ENCODE measurements around the gene SH2D3A. TPM values are rescaled to one million over a fixed set of nuclear protein-coding genes. Genes with fewer than 3 reads are reported as not detected.

SH2D3A gene
- total and polyA plus RNA-seq, 12 donors = 0.11 to 1.7 (median 0.41) TPM; not detected in 2

- Histone ChIP-seq H3K4me3 (no peak overlapping the region), H3K4me1 (replicated peaks in 1 of 2) (peaks cover 40 to 61% of the 10 kb centered on the region in 2 donors), H3K27me3 (no peaks in the 10 kb centered on the region), H3K9me3 (replicated peaks in 1 of 3) (no peaks in the 10 kb centered on the region), H3K27ac (peak overlapping the region; percentile 4 to 92 (median 62)), H3K36me3 (replicated peaks in 1 of 2) (no peaks in the 10 kb centered on the region)
- no peak for DNase-seq
- WGBS, 4 donors = 66 to 72% (median 69%) methylated on average over 15 of the region's 15 CpGs
- TF ChIP-seq, protein P1, sequence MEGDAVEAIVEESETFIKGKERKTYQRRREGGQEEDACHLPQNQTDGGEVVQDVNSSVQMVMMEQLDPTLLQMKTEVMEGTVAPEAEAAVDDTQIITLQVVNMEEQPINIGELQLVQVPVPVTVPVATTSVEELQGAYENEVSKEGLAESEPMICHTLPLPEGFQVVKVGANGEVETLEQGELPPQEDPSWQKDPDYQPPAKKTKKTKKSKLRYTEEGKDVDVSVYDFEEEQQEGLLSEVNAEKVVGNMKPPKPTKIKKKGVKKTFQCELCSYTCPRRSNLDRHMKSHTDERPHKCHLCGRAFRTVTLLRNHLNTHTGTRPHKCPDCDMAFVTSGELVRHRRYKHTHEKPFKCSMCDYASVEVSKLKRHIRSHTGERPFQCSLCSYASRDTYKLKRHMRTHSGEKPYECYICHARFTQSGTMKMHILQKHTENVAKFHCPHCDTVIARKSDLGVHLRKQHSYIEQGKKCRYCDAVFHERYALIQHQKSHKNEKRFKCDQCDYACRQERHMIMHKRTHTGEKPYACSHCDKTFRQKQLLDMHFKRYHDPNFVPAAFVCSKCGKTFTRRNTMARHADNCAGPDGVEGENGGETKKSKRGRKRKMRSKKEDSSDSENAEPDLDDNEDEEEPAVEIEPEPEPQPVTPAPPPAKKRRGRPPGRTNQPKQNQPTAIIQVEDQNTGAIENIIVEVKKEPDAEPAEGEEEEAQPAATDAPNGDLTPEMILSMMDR (IDR thresholded peaks at IDR 0.05) = no peak
- TF ChIP-seq POLR2A (IDR thresholded peaks at IDR 0.05) = no peak
- intact Hi-C loops (cut with DNase I) = no loop called here
These were observed 42.4 kb downstream of the SH2D3A start for GRCh38 chr19:6724631-6725492.

DNA sequence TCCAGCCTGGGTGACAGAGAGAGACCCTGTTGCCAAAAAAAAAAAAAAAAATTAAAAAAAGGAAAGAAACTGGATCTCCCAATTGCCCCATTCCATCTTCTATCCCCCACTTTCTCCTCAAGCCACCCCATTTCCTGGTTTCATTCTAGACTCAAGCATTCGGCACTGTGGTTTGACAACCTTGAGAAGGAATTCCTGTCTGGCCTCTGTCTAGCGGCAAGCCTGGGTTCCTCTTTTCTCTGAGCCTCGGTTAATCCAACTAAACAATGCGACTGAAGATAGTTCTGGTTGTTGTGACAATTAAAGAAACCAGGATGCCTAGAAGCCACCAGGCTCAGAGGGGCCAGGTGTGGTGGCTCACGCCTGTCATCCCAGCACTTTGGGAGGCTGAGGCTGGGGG is 43.5 kb downstream of the SH2D3A start:
- H3K4me3 ChIP-seq = no peak overlapping the region
- TF ChIP-seq, protein P1 (IDR thresholded peaks at IDR 0.05) = no peak
- no peak for TF ChIP-seq POLR2A (IDR thresholded peaks at IDR 0.05)
- peaks cover 44 to 57% of the 10 kb centered on the region in 2 donors for H3K4me1 ChIP-seq (replicated peaks in 1 of 2)
- no peaks in the 10 kb centered on the region for H3K9me3 ChIP-seq (replicated peaks in 1 of 3)
- 43 to 51% (median 47%) methylated on average over 5 of the region's 5 CpGs for WGBS, 4 donors
- H3K27me3 ChIP-seq = no peaks in the 10 kb centered on the region
- peak in 1 of 7 donors; percentile 42 for DNase-seq
- H3K36me3 ChIP-seq (replicated peaks in 1 of 2) = no peaks in the 10 kb centered on the region
- peak overlapping the region in 4 of 5 donors; percentile 53 to 92 (median 67) for H3K27ac ChIP-seq
- intact Hi-C loops (cut with DNase I) = no loop called here

GRCh38 chr19:6723108-6723618 is 44.1 kb downstream of the SH2D3A start:
- TF ChIP-seq, protein P1 (IDR thresholded peaks at IDR 0.05) = no peak
- TF ChIP-seq POLR2A (IDR thresholded peaks at IDR 0.05) = peak in 1 of 2 donors; percentile 24
- Histone ChIP-seq H3K4me1 (replicated peaks in 1 of 2) (peaks cover 44 to 54% of the 10 kb centered on the region in 2 donors), H3K9me3 (replicated peaks in 1 of 3) (no peaks in the 10 kb centered on the region), H3K4me3 (peak overlapping the region in 1 of 4 donors; percentile 4), H3K36me3 (replicated peaks in 1 of 2) (peaks cover 0 to under 1% of the 10 kb centered on the region in 2 donors), H3K27me3 (no peaks in the 10 kb centered on the region), H3K27ac (peak overlapping the region; percentile 53 to 92 (median 71))
- 14 to 17% (median 15%) methylated on average over 13 of the region's 13 CpGs for WGBS, 4 donors
- peak in 6 of 7 donors; percentile 77 to 89 (median 85) for DNase-seq
- intact Hi-C loops (cut with DNase I) = no loop called here

DNA sequence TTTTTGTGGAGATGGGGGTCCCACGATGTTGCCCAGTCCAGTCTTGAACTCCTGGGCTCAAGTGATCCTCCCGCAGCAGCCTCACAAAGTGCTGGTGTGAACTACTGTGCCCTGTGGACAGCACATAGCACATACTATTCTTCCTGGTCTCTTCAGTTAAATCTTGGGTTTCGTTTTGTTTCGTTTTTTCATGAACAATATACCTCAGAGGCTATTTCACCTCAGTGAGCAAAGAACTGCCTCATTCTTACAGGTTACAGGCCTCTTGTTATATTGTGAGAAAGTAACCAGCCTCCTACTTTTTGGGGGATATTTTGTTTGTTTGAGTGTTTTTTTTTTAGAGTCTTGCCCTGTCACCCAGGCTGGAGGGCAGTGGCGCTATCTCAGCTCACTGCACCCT is 45.5 kb downstream of the SH2D3A start:
- Histone ChIP-seq H3K4me3 (no peak overlapping the region), H3K4me1 (replicated peaks in 1 of 2) (peaks cover 44 to 54% of the 10 kb centered on the region in 2 donors), H3K27ac (peak overlapping the region in 1 of 5 donors; percentile 72), H3K27me3 (no peaks in the 10 kb centered on the region), H3K9me3 (replicated peaks in 1 of 3) (no peaks in the 10 kb centered on the region), H3K36me3 (replicated peaks in 1 of 2) (peaks cover 0 to 7% of the 10 kb centered on the region in 2 donors)
- WGBS, 4 donors = 69 to 80% (median 76%) methylated on average over 5 of the region's 5 CpGs
- DNase-seq = no peak
- TF ChIP-seq, protein P1 (IDR thresholded peaks at IDR 0.05) = no peak
- no peak for TF ChIP-seq POLR2A (IDR thresholded peaks at IDR 0.05)
- intact Hi-C loops (cut with DNase I) = no loop called here

Data from adrenal gland (tissue), 12 donors.